H1 (cell line): Measurements from ENCODE around the gene TMEM204.

ENCODE experiments used
- BACH1 ChIP-seq: IDR thresholded peaks from 2 replicates; pipeline ENCODE4 v1.6.1; 2012; ENCODE audit warnings: low read length, improper control_type of control experiment
- BCL11A ChIP-seq, 2 experiments: IDR thresholded peaks; one replicate each; pipeline ENCODE4 v1.6.1; 2011; ENCODE audit warnings: low read depth in 2 of 2, low read length in 2 of 2, mild to moderate bottlenecking in 2 of 2
- CHD2 ChIP-seq: IDR thresholded peaks from 2 replicates; pipeline ENCODE4 v1.6.1; 2012; ENCODE audit warnings: low read length, improper control_type of control experiment
- CREB1 ChIP-seq: IDR thresholded peaks from 2 replicates; pipeline ENCODE4 v1.6.1; 2012; ENCODE audit warnings: inconsistent platforms
- CTCF ChIP-seq, 3 experiments: IDR thresholded peaks; 1 replicate in 2 of 3; 2 replicates in 1 of 3; pipeline versions ENCODE4 v1.5.1 to v1.6.1; 2011; ENCODE audit warnings: low read length in 3 of 3, mild to moderate bottlenecking in 3 of 3, inconsistent platforms in 2 of 3, low read depth in 1 of 3, moderate library complexity in 1 of 3; ENCODE audit not compliant: insufficient read depth in 1 of 3; ENCODE audit errors: control extremely low read depth in 1 of 3
- EGR1 ChIP-seq: IDR thresholded peaks from 2 replicates; pipeline ENCODE4 v1.6.1; 2011; ENCODE audit warnings: low read depth, low read length, borderline replicate concordance
- EZH2 ChIP-seq: fragments of 200-600 bp; sonication (generic); IDR thresholded peaks from 2 replicates; pipeline ENCODE4 v1.7.1; 2012; ENCODE audit warnings: low read depth, mild to moderate bottlenecking, moderate library complexity, low read length, inconsistent platforms; ENCODE audit not compliant: severe bottlenecking
- GABPA ChIP-seq: IDR thresholded peaks from 2 replicates; pipeline ENCODE4 v1.6.1; 2011; ENCODE audit warnings: mild to moderate bottlenecking, low read length, moderate library complexity, borderline replicate concordance; ENCODE audit not compliant: insufficient read depth
- JUND ChIP-seq: IDR thresholded peaks from 2 replicates; pipeline ENCODE4 v1.6.1; 2011; ENCODE audit warnings: mild to moderate bottlenecking, improper control_type of control experiment, low read length
- MAX ChIP-seq: IDR thresholded peaks from 2 replicates; pipeline ENCODE4 v1.6.1; 2012; ENCODE audit warnings: inconsistent platforms
- POLR2A ChIP-seq, 2 experiments: IDR thresholded peaks; 1 replicate in 1 of 2; 2 replicates in 1 of 2; pipeline ENCODE4 v1.6.1; 2011; ENCODE audit warnings: low read depth in 2 of 2, low read length in 2 of 2, mild to moderate bottlenecking in 2 of 2; ENCODE audit errors: control extremely low read depth in 1 of 2
- RFX5 ChIP-seq: IDR thresholded peaks from 2 replicates; pipeline ENCODE4 v1.6.1; 2011; ENCODE audit warnings: low read depth, low read length, improper control_type of control experiment, borderline replicate concordance
- TBP ChIP-seq: IDR thresholded peaks from 2 replicates; pipeline ENCODE4 v1.6.1; 2011; ENCODE audit warnings: low read depth, low read length, improper control_type of control experiment
- YY1 ChIP-seq: IDR thresholded peaks from 2 replicates; pipeline ENCODE4 v1.6.1; 2011; ENCODE audit warnings: low read depth, mild to moderate bottlenecking, low read length

GRCh38 chr16:1590366-1590765, 56.9 kb downstream of the TMEM204 start:
- no peak for TF ChIP-seq RFX5
- TF ChIP-seq EZH2 = no peak
- TF ChIP-seq CHD2 = no peak
- no peak for TF ChIP-seq EGR1
- no peak for TF ChIP-seq GABPA
- no peak for TF ChIP-seq MAX
- TF ChIP-seq CTCF (IDR thresholded peaks at IDR 0.05; ENCODE audit: control extremely low read depth in 1 of 3, insufficient read depth in 1 of 3, low read depth in 1 of 3, low read length in 3 of 3) = no peak
- no peak for TF ChIP-seq POLR2A (IDR thresholded peaks at IDR 0.05; ENCODE audit: control extremely low read depth in 1 of 2, low read depth in 2 of 2, low read length in 2 of 2)
- no peak for TF ChIP-seq BCL11A (IDR thresholded peaks at IDR 0.05; ENCODE audit: low read depth in 2 of 2, low read length in 2 of 2)
- no peak for TF ChIP-seq JUND
- no peak for TF ChIP-seq BACH1
- TF ChIP-seq TBP = no peak
- no peak for TF ChIP-seq YY1
- no peak for TF ChIP-seq CREB1
